HG03175 (cell line): Measurements from ENCODE around the gene SATB1.
"Not testable (repeated sequence)": the region's sequence is repeated elsewhere in the genome, so short reads cannot be mapped to it uniquely, and the experiment has no call there.

Experiments used
- ATAC-seq: cut with Tn5 transposase; IDR thresholded peaks from one replicate; pipeline ENCODE4 v1.9.1; 2021; ENCODE audit warnings: mild to moderate bottlenecking, moderate library complexity; ENCODE audit not compliant: unreplicated experiment

The SATB1 gene

GRCh38 chr3:18424729-18425640 is at the start of gene SATB1:
TSS of gene SATB1 (minus strand) at chr3:18425339. CDS start at chr3:18420967, 4,372 bp downstream.
- peak; percentile 59 for ATAC-seq

GRCh38 chr3:18474202-18474601 is 49.1 kb upstream of the SATB1 start:
- no peak for ATAC-seq

GRCh38 chr3:18469775-18470174 is 44.6 kb upstream of the SATB1 start:
- no peak for ATAC-seq

GRCh38 chr3:18466136-18466535 is 41.0 kb upstream of the SATB1 start:
- no peak for ATAC-seq

- no peak for ATAC-seq
Measured at GRCh38 chr3:18454766-18455165, 29.6 kb upstream of the SATB1 start.

GRCh38 chr3:18449618-18450017 is 24.5 kb upstream of the SATB1 start:
- not testable (repeated sequence) for ATAC-seq

- ATAC-seq: no peak
Measured at GRCh38 chr3:18447720-18448119, 22.6 kb upstream of the SATB1 start.

GRCh38 chr3:18446149-18446825 is 21.1 kb upstream of the SATB1 start:
- no peak for ATAC-seq

- ATAC-seq: peak; percentile 14
Measured at GRCh38 chr3:18445401-18446148, 20.4 kb upstream of the SATB1 start.

- ATAC-seq: peak; percentile 94
Measured at GRCh38 chr3:18444595-18445400, 19.7 kb upstream of the SATB1 start.

- no peak for ATAC-seq
Measured at GRCh38 chr3:18443665-18444594, 18.8 kb upstream of the SATB1 start.

- no peak for ATAC-seq
Measured at GRCh38 chr3:18442756-18443664, 17.9 kb upstream of the SATB1 start.

GRCh38 chr3:18441551-18441950 is 16.4 kb upstream of the SATB1 start:
- ATAC-seq: no peak

- ATAC-seq: no peak
Measured at GRCh38 chr3:18440066-18440722, 15.1 kb upstream of the SATB1 start.

- ATAC-seq: no peak
Measured at GRCh38 chr3:18439281-18439680, 14.1 kb upstream of the SATB1 start.

GRCh38 chr3:18438586-18438985 is 13.4 kb upstream of the SATB1 start:
- no peak for ATAC-seq

- no peak for ATAC-seq
Measured at GRCh38 chr3:18436213-18436612, 11.1 kb upstream of the SATB1 start.

- ATAC-seq: no peak
Measured at GRCh38 chr3:18434711-18435110, 9.6 kb upstream of the SATB1 start.
